ENCODE data around the gene ANAPC1. TPM values are rescaled to one million over a fixed set of nuclear protein-coding genes. Genes with fewer than 3 reads are reported as not detected.
A peak's percentile ranks its signal among the peaks of the same experiment; 100 is the strongest.

ANAPC1 gene, protein sequence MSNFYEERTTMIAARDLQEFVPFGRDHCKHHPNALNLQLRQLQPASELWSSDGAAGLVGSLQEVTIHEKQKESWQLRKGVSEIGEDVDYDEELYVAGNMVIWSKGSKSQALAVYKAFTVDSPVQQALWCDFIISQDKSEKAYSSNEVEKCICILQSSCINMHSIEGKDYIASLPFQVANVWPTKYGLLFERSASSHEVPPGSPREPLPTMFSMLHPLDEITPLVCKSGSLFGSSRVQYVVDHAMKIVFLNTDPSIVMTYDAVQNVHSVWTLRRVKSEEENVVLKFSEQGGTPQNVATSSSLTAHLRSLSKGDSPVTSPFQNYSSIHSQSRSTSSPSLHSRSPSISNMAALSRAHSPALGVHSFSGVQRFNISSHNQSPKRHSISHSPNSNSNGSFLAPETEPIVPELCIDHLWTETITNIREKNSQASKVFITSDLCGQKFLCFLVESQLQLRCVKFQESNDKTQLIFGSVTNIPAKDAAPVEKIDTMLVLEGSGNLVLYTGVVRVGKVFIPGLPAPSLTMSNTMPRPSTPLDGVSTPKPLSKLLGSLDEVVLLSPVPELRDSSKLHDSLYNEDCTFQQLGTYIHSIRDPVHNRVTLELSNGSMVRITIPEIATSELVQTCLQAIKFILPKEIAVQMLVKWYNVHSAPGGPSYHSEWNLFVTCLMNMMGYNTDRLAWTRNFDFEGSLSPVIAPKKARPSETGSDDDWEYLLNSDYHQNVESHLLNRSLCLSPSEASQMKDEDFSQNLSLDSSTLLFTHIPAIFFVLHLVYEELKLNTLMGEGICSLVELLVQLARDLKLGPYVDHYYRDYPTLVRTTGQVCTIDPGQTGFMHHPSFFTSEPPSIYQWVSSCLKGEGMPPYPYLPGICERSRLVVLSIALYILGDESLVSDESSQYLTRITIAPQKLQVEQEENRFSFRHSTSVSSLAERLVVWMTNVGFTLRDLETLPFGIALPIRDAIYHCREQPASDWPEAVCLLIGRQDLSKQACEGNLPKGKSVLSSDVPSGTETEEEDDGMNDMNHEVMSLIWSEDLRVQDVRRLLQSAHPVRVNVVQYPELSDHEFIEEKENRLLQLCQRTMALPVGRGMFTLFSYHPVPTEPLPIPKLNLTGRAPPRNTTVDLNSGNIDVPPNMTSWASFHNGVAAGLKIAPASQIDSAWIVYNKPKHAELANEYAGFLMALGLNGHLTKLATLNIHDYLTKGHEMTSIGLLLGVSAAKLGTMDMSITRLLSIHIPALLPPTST (N-terminal part only)
- total RNA-seq (100 to 1,000 TPM in 1 of 5 donors, 10 to 100 TPM in 4; 60.0 to 200 (median 77.3) TPM), polyA plus RNA-seq (1 to 10 TPM; 4.9 to 6.1 (median 5.1) TPM)
- long read RNA-seq, donor 1 = 0 reads
- long read RNA-seq, donor 2, partial matches to known transcripts = 0 of 1 reads
- long read RNA-seq, donor 2, other reads (novel, unspliced or antisense) = 0 of 1 reads
- long read RNA-seq, donor 3, partial matches to known transcripts = 0 of 1 reads
- long read RNA-seq, donor 3, other reads (novel, unspliced or antisense) = 0 of 1 reads
- long read RNA-seq, donor 4 = 0 reads
- long read RNA-seq, donor 5, partial matches to known transcripts = 0 of 1 reads
- long read RNA-seq, donor 5, other reads (novel, unspliced or antisense) = 0 of 1 reads
- long read RNA-seq, donor 6 = 0 reads
- long read RNA-seq, donor 7, partial matches to known transcripts = 0 of 1 reads
- long read RNA-seq, donor 7, other reads (novel, unspliced or antisense) = 0 of 1 reads
- long read RNA-seq, donor 8, partial matches to known transcripts = 0 of 1 reads
- long read RNA-seq, donor 8, other reads (novel, unspliced or antisense) = 0 of 1 reads
- long read RNA-seq, donor 9 = 0 reads
- long read RNA-seq, donor 10, partial matches to known transcripts = 0 of 1 reads
- long read RNA-seq, donor 10, other reads (novel, unspliced or antisense) = 0 of 1 reads

DNA sequence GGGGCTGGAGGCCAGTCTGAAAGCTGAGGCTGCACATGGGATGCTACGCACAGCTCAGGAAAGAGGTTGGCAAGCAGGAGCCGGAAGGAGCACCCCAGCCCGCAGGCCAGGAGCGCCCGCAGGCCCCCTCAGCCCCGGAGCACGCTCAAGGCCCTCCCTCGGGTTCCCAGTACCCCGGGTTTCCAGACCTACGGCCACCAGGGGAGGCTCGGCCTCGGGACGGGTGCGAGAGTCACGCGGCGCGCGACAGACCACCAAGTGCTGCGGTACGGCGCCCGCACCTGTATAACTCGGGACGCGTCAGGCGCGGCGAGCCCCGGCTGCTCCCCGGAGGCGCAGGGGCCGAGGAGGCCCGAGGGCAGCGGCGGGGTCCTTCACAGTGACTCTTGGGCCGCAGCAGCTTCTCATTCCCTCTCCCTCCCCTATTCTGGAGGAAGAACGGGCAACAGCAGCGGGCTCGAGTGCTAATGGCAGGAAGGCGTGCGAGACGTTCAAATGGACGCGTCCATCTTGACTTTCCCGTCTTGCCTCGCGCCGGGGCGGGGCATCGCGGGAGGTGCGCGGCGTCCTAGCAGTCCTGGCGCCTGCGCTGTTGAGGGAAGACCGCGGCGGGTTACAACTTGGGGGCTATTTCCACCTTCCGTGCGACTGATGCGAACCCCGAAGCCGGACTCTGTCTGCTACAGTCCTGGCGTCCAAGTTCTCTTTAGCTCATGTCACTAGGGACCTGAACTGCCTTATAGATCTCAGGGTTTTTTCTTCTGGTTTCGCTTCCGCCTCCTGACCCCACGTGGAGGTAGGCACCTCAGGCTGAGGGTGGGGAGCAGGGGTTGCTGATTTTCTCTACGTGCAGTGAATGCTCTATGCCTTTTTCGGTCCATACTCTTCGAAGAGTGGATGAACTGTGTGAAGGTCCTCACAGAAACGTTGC is at the start of gene ANAPC1:
TSS of gene ANAPC1 (minus strand) at position 533 of the 931 bp plus-strand sequence. CDS start 3,368 bp downstream, outside the sequence.
- peak within 1 kb of the TSS; percentile 86 to 93 (median 90) for H3K27ac ChIP-seq
- no peaks in the 10 kb centered on the region for H3K9me3 ChIP-seq
- peaks cover 11 to 17% (median 16%) of the 10 kb centered on the region in 4 donors for H3K36me3 ChIP-seq
- no peaks in the 10 kb centered on the region for H3K27me3 ChIP-seq
- WGBS, 5 donors = 0 to 1% (median 0%) methylated on average over 37 to 73 of the region's 73 CpGs
- TF ChIP-seq CTCF (IDR thresholded peaks at IDR 0.05) (no peak), EP300 (IDR thresholded peaks at IDR 0.05) (no peak), POLR2AphosphoS5 (IDR thresholded peaks at IDR 0.05) (peak; percentile 43 to 91 (median 74))
- peaks cover 0 to 32% (median 22%) of the 10 kb centered on the region in 4 donors for H3K4me1 ChIP-seq
- DNase-seq = peak; percentile 83 to 96
- H3K4me3 ChIP-seq = peak within 1 kb of the TSS; percentile 95 to 99 (median 96)
- intact Hi-C loops (cut with DNase I; ENCODE audit: low total_unique reads) = no loop called here

DNA sequence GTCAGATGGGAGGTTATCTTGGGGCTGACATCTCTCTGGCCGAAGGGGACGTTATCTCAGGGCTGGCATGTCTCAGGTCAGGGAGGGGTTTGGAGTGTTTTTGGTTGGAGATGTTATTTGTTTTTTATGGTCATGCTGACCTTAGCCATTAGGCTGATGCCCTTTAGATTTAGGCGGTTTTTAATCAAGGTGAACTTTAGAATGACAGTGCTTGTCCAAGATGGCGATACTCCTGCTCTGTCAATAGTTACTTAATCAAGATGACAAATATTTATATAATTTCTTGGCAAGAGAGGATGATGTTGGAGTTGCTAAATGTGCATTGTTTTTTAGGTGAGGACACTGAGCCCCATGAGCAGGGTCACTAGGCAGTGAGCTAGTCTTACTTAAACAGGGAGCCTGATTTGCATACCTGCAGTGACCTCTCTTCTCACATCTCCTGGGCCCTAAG is 48.9 kb upstream of the ANAPC1 start:
- Histone ChIP-seq H3K27ac (no peak overlapping the region), H3K27me3 (no peaks in the 10 kb centered on the region), H3K9me3 (no peaks in the 10 kb centered on the region), H3K4me3 (no peak overlapping the region), H3K36me3 (peaks cover 4 to 32% (median 30%) of the 10 kb centered on the region in 4 donors), H3K4me1 (peaks cover 0 to 31% (median 5%) of the 10 kb centered on the region in 4 donors)
- WGBS, 5 donors = 44 to 66% (median 52%) methylated on average over 4 of the region's 4 CpGs
- no peak for TF ChIP-seq CTCF (IDR thresholded peaks at IDR 0.05)
- TF ChIP-seq POLR2A (IDR thresholded peaks at IDR 0.05) = no peak
- TF ChIP-seq POLR2AphosphoS5 (IDR thresholded peaks at IDR 0.05) = no peak
- TF ChIP-seq EP300 (IDR thresholded peaks at IDR 0.05) = no peak
- intact Hi-C loops (cut with DNase I; ENCODE audit: low total_unique reads) = no loop called here
- no peak for DNase-seq

DNA sequence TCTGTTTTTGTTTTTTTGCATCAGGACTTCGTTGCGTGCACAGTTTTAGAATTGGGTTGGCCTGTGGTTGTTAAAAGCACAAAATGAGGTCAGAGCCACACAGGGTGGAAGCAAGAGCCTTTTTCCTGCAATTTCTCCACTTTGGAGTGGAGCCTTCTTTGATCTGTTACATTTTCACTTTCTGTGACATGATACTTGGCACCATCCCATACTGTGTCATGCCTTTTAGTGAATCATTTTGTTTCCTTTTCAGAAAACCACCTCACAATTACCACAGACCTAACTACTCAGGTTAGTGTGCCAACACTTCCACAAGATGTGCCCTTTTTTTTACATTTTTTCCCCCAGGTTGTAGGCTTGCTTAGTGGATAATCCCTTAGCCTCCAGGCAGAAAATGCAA is 46.9 kb upstream of the ANAPC1 start:
- Histone ChIP-seq H3K4me1 (peaks cover 7 to 33% (median 12%) of the 10 kb centered on the region in 4 donors), H3K9me3 (no peaks in the 10 kb centered on the region), H3K4me3 (no peak overlapping the region), H3K36me3 (peaks cover 4 to 32% (median 30%) of the 10 kb centered on the region in 4 donors), H3K27ac (no peak overlapping the region), H3K27me3 (no peaks in the 10 kb centered on the region)
- DNase-seq = no peak
- intact Hi-C loops (cut with DNase I; ENCODE audit: low total_unique reads) = no loop called here
- TF ChIP-seq POLR2A (IDR thresholded peaks at IDR 0.05) (no peak), POLR2AphosphoS5 (IDR thresholded peaks at IDR 0.05) (no peak), EP300 (IDR thresholded peaks at IDR 0.05) (no peak), CTCF (IDR thresholded peaks at IDR 0.05) (no peak)
- 70 to 79% (median 76%) methylated on average over 2 of the region's 2 CpGs for WGBS, 5 donors

All from stomach (tissue), 19 donors.